SK-N-MC (cell line): ENCODE measurements around the gene TASL.

ENCODE experiments used
- DNase-seq: peaks from one replicate; pipeline ENCODE4 v3.0.0-alpha.2; 2011; ENCODE audit warnings: low read depth, low spot score
- H3K27ac ChIP-seq: fragments of 200-600 bp; sonication (generic); 2 replicates; pipeline ENCODE4 v1.5.1; 2016; ENCODE audit warnings: mixed run types
- H3K36me3 ChIP-seq: fragments of 200-600 bp; sonication (generic); 2 replicates; pipeline ENCODE4 v1.6.1; 2017; ENCODE audit warnings: antibody characterized with exemption, low read length, mixed read lengths; ENCODE audit not compliant: insufficient read depth
- H3K4me3 ChIP-seq: fragments of 200-600 bp; sonication (generic); 2 replicates; pipeline ENCODE4 v1.5.1; 2016
- H3K9ac ChIP-seq: fragments of 200-600 bp; sonication (generic); 2 replicates; pipeline ENCODE4 v1.8.0; 2017; ENCODE audit warnings: mixed run types, mixed read lengths; ENCODE audit not compliant: insufficient read length
- H3K9me3 ChIP-seq: fragments of 200-600 bp; sonication (generic); 2 replicates; pipeline ENCODE4 v1.6.1; 2017; ENCODE audit warnings: low read depth, mild to moderate bottlenecking, antibody characterized with exemption, low read length, moderate library complexity, mixed read lengths
- EZH2 ChIP-seq: fragments of 200-600 bp; sonication (generic); IDR thresholded peaks from one replicate; pipeline ENCODE4 v1.6.1; 2017; ENCODE audit warnings: antibody characterized with exemption
- FOXP2 ChIP-seq: optimal IDR thresholded peaks from 2 replicates; pipeline ENCODE3; 2011; ENCODE audit warnings: mild to moderate bottlenecking, moderate library complexity; ENCODE audit not compliant: insufficient read depth; ENCODE audit errors: extremely low read length, control extremely low read depth
- POLR2AphosphoS5 ChIP-seq: IDR thresholded peaks from 2 replicates; pipeline ENCODE4 v1.6.1; 2012; ENCODE audit warnings: mild to moderate bottlenecking, low read depth, low read length, borderline replicate concordance

TASL gene

GRCh38 chrX:30513284-30513683, 64.3 kb downstream of the TASL start:
- no peak for TF ChIP-seq EZH2
- no peak for TF ChIP-seq FOXP2
- TF ChIP-seq POLR2AphosphoS5: no peak
- DNase-seq: no peak
- Histone ChIP-seq H3K36me3 (no peaks in the 10 kb centered on the region), H3K27ac (no peak overlapping the region), H3K4me3 (no peak overlapping the region), H3K9me3 (no peaks in the 10 kb centered on the region), H3K9ac (no peak overlapping the region)
